Naive thymus-derived CD8-positive, alpha-beta T cell (primary cell): ENCODE data around the gene CXCL6. TPM values are rescaled to one million over a fixed set of nuclear protein-coding genes. Genes with fewer than 3 reads are reported as not detected.

Experiments used
- ATAC-seq, 2 donors: fragments of 150-1000 bp; cut with Tn5 transposase in 1 of 2; sonication (Bioruptor Pico), chemical (Tn5 transposase) in 1 of 2; 1 replicate in 1 of 2; 2 replicates in 1 of 2; pipeline ENCODE4 v1.10.0; 2021; ENCODE audit warnings: mild to moderate bottlenecking in 2 of 2, moderate library complexity in 2 of 2
- POLR2A ChIA-PET: fragments of 350-600 bp; sonication (Branson Sonifier 250); formaldehyde crosslinking; loops from one replicate; lab custom pipeline; 2021; ENCODE audit warnings: antibody characterized with exemption; lab: Charles Lee
- DNase-seq, 10 donors: peaks; one replicate each; pipeline versions ENCODE4 v3.0.0 to v3.0.0-alpha.2; 2020 to 2022
- H3K27ac Mint-ChIP-seq, 10 donors: one replicate each; pipeline ENCODE4 v1.8.0; 2020 to 2022; ENCODE audit warnings: mild to moderate bottlenecking in 10 of 10, mixed read lengths in 10 of 10, moderate library complexity in 4 of 10, inconsistent platforms in 1 of 10
- H3K27me3 Mint-ChIP-seq, 5 donors: one replicate each; pipeline ENCODE4 v1.8.0; 2021 to 2022; ENCODE audit warnings: mixed read lengths in 5 of 5
- H3K36me3 Mint-ChIP-seq, 3 donors: one replicate each; pipeline ENCODE4 v1.8.0; 2020 to 2022; ENCODE audit warnings: mixed read lengths in 3 of 3, mild to moderate bottlenecking in 2 of 3, inconsistent platforms in 1 of 3
- H3K4me1 Mint-ChIP-seq, 4 donors: one replicate each; pipeline ENCODE4 v1.8.0; 2021 to 2022; ENCODE audit warnings: mixed read lengths in 4 of 4
- H3K4me3 Mint-ChIP-seq, 10 donors: one replicate each; pipeline ENCODE4 v1.8.0; 2020 to 2022; ENCODE audit warnings: mild to moderate bottlenecking in 10 of 10, mixed read lengths in 10 of 10, moderate library complexity in 6 of 10, inconsistent platforms in 1 of 10
- H3K9me3 Mint-ChIP-seq, 9 donors: one replicate each; pipeline ENCODE4 v1.8.0; 2020 to 2022; ENCODE audit warnings: mixed read lengths in 9 of 9, mild to moderate bottlenecking in 3 of 9, inconsistent platforms in 1 of 9, moderate library complexity in 1 of 9
- polyA plus RNA-seq, 3 donors: library from polyadenylated mRNA; unstranded; fragments of 300-500 nt; fragmentation: Illumina TruSeq; gene quantifications; one replicate each; pipeline ENCODE4 v1.2.3, GENCODE V29; 2021
- total RNA-seq, 8 experiments: library from RNA in 2 of 8; stranded (reverse) in 2 of 8; gene quantifications; one replicate each; pipeline ENCODE4 v1.2.3 and lab custom pipeline; 2021 to 2026

The CXCL6 gene
- total and polyA plus RNA-seq, 5 experiments from 2014 or later: not detected

GRCh38 chr4:73872316-73873108, 36.0 kb downstream of the CXCL6 start:
- no peak for ATAC-seq
- no peak overlapping the region for H3K27ac Mint-ChIP-seq
- H3K27me3 Mint-ChIP-seq: peaks cover 12 to 24% (median 18%) of the 10 kb centered on the region in 5 donors
- peaks cover 0 to 9% (median 0%) of the 10 kb centered on the region in 9 donors for H3K9me3 Mint-ChIP-seq
- H3K4me3 Mint-ChIP-seq: no peak overlapping the region
- POLR2A ChIA-PET: no interaction called here
- peaks cover 1 to 16% (median 7%) of the 10 kb centered on the region in 4 donors for H3K4me1 Mint-ChIP-seq
- DNase-seq: no peak
- no peaks in the 10 kb centered on the region for H3K36me3 Mint-ChIP-seq

- H3K4me1 Mint-ChIP-seq: peaks cover 0 to 3% (median 2%) of the 10 kb centered on the region in 4 donors
- no peak overlapping the region for H3K27ac Mint-ChIP-seq
- no peaks in the 10 kb centered on the region for H3K36me3 Mint-ChIP-seq
- H3K9me3 Mint-ChIP-seq: peaks cover 0 to 9% (median 0%) of the 10 kb centered on the region in 9 donors
- H3K27me3 Mint-ChIP-seq: peaks cover 0 to 9% (median 7%) of the 10 kb centered on the region in 5 donors
- ATAC-seq: no peak
- H3K4me3 Mint-ChIP-seq: no peak overlapping the region
- POLR2A ChIA-PET: no interaction called here
- DNase-seq: no peak
Measured at GRCh38 chr4:73874386-73874785, 37.9 kb downstream of the CXCL6 start.

GRCh38 chr4:73875401-73875800, 38.9 kb downstream of the CXCL6 start:
- no peak overlapping the region for H3K4me3 Mint-ChIP-seq
- no peaks in the 10 kb centered on the region for H3K36me3 Mint-ChIP-seq
- POLR2A ChIA-PET: no interaction called here
- H3K9me3 Mint-ChIP-seq: peaks cover 0 to 9% (median 0%) of the 10 kb centered on the region in 9 donors
- peaks cover 0 to 6% (median 4%) of the 10 kb centered on the region in 5 donors for H3K27me3 Mint-ChIP-seq
- no peak for DNase-seq
- no peak overlapping the region for H3K27ac Mint-ChIP-seq
- H3K4me1 Mint-ChIP-seq: peaks cover 0 to 1% (median 0%) of the 10 kb centered on the region in 4 donors
- no peak for ATAC-seq

- no peak for ATAC-seq
- H3K36me3 Mint-ChIP-seq: no peaks in the 10 kb centered on the region
- no peaks in the 10 kb centered on the region for H3K9me3 Mint-ChIP-seq
- H3K27ac Mint-ChIP-seq: no peak overlapping the region
- H3K27me3 Mint-ChIP-seq: peaks cover 0 to 16% (median 6%) of the 10 kb centered on the region in 5 donors
- no peaks in the 10 kb centered on the region for H3K4me1 Mint-ChIP-seq
- no peak for DNase-seq
- POLR2A ChIA-PET: no interaction called here
- H3K4me3 Mint-ChIP-seq: no peak overlapping the region
Measured at GRCh38 chr4:73883306-73883705, 46.8 kb downstream of the CXCL6 start.

- DNase-seq (no peak), ATAC-seq (no peak)
- peaks cover 0 to 12% (median 5%) of the 10 kb centered on the region in 5 donors for H3K27me3 Mint-ChIP-seq
- no peak overlapping the region for H3K27ac Mint-ChIP-seq
- no peaks in the 10 kb centered on the region for H3K4me1 Mint-ChIP-seq
- POLR2A ChIA-PET: no interaction called here
- peaks cover 0 to 1% (median 0%) of the 10 kb centered on the region in 9 donors for H3K9me3 Mint-ChIP-seq
- H3K4me3 Mint-ChIP-seq: no peak overlapping the region
- H3K36me3 Mint-ChIP-seq: no peaks in the 10 kb centered on the region
Measured at GRCh38 chr4:73885574-73886267, 49.2 kb downstream of the CXCL6 start.

Other genes with a start within 250 kb of the CXCL6 start
- gene RASSF6, start 216.2 kb upstream of the CXCL6 start, total RNA-seq: not detected
- not detected for gene RASSF6, start 216.2 kb upstream of the CXCL6 start, polyA plus RNA-seq
- gene CXCL8, start 96.1 kb upstream of the CXCL6 start, total RNA-seq: 1 to 10 TPM; 1.1 to 1.2 TPM
- gene CXCL8, start 96.1 kb upstream of the CXCL6 start, polyA plus RNA-seq: under 1 TPM in 2 of 3 donors, not detected in 1; 0.09 to 0.22 TPM
- not detected for gene PF4V1, start 16.6 kb downstream of the CXCL6 start, total RNA-seq
- not detected for gene PF4V1, start 16.6 kb downstream of the CXCL6 start, polyA plus RNA-seq
- not detected for gene CXCL1, start 32.7 kb downstream of the CXCL6 start, total RNA-seq
- not detected for gene CXCL1, start 32.7 kb downstream of the CXCL6 start, polyA plus RNA-seq
- not detected for gene PF4, start 145.3 kb downstream of the CXCL6 start, total RNA-seq
- not detected for gene PF4, start 145.3 kb downstream of the CXCL6 start, polyA plus RNA-seq
- gene PPBP, start 151.5 kb downstream of the CXCL6 start, total RNA-seq: not detected
- gene PPBP, start 151.5 kb downstream of the CXCL6 start, polyA plus RNA-seq: under 1 TPM in 1 of 3 donors, not detected in 2; 0.52 TPM
- gene CXCL5, start 162.0 kb downstream of the CXCL6 start, total RNA-seq: not detected
- gene CXCL5, start 162.0 kb downstream of the CXCL6 start, polyA plus RNA-seq: not detected
- not detected for gene CXCL3, start 202.0 kb downstream of the CXCL6 start, total RNA-seq
- gene CXCL3, start 202.0 kb downstream of the CXCL6 start, polyA plus RNA-seq: not detected